IMR-90 (cell line): ENCODE results near the gene CSKMT. TPM values are rescaled to one million over a fixed set of nuclear protein-coding genes. Genes with fewer than 3 reads are reported as not detected.

ENCODE experiments used
- ATAC-seq: fragments of 200-7000 bp; cut with Tn5 transposase; 2 replicates; pipeline ENCODE4 v1.9.1; 2020; ENCODE audit warnings: low read depth, mild to moderate bottlenecking, moderate library complexity
- BruUV-seq: library from RNA; stranded (reverse); fragments of 400-500 nt; replicated peaks from 2 replicates; lab custom pipeline; 2021; lab: Mats Ljungman, UMichigan
- CTCF ChIA-PET: fragments of 300-600 bp; formaldehyde crosslinking; extraction: SDS; loops from one replicate; lab custom pipeline; 2021; ENCODE audit warnings: antibody characterized with exemption; lab: Yijun Ruan, JAX
- POLR2A ChIA-PET: fragments of 300-600 bp; sonication (Branson Sonifier 250); formaldehyde crosslinking; loops from one replicate; lab custom pipeline; 2022; ENCODE audit warnings: antibody characterized with exemption; ENCODE audit not compliant: unreplicated experiment; lab: Charles Lee
- DNase-seq: peaks from one replicate; pipeline ENCODE4 v3.0.0; 2013
- H2AFZ ChIP-seq: replicated peaks from 2 replicates; pipeline ENCODE3; 2013; ENCODE audit warnings: low read length, mild to moderate bottlenecking; ENCODE audit not compliant: poor library complexity
- H2AK5ac ChIP-seq: 2 replicates; pipeline ENCODE4 v1.6.1; 2013; ENCODE audit warnings: low read depth, low read length, inconsistent platforms
- H2AK9ac ChIP-seq: replicated peaks from 2 replicates; pipeline ENCODE3; 2013; ENCODE audit warnings: mild to moderate bottlenecking, low read depth, low read length, moderate library complexity; ENCODE audit not compliant: poor library complexity
- H2BK120ac ChIP-seq: 2 replicates; pipeline ENCODE4 v1.6.1; 2013; ENCODE audit warnings: low read depth, low read length, inconsistent platforms
- H2BK15ac ChIP-seq: 3 replicates; pipeline ENCODE4 v1.6.1; 2013; ENCODE audit warnings: low read depth, low read length, inconsistent platforms
- H2BK20ac ChIP-seq: 2 replicates; pipeline ENCODE4 v1.6.1; 2013; ENCODE audit warnings: low read depth, mild to moderate bottlenecking, inconsistent platforms, low read length, moderate library complexity
- H2BK5ac ChIP-seq: 2 replicates; pipeline ENCODE4 v1.6.1; 2013; ENCODE audit warnings: mild to moderate bottlenecking, low read depth, low read length, inconsistent platforms; ENCODE audit not compliant: poor library complexity, severe bottlenecking
- H3K14ac ChIP-seq: replicated peaks from 2 replicates; pipeline ENCODE4 v1.6.1; 2013; ENCODE audit warnings: low read depth, low read length, inconsistent platforms
- H3K18ac ChIP-seq: 2 replicates; pipeline ENCODE4 v1.6.1; 2013; ENCODE audit warnings: low read depth, low read length, control low read depth
- H3K23ac ChIP-seq: 2 replicates; pipeline ENCODE4 v1.6.1; 2013; ENCODE audit warnings: low read depth, low read length, inconsistent platforms
- H3K27ac ChIP-seq: 2 replicates; pipeline ENCODE4 v1.5.1; 2013; ENCODE audit warnings: mild to moderate bottlenecking, control low read depth, low read length; ENCODE audit not compliant: insufficient read depth
- H3K27me3 ChIP-seq: 2 replicates; pipeline ENCODE4 v1.6.1; 2013; ENCODE audit warnings: low read length; ENCODE audit not compliant: control insufficient read depth, insufficient read depth
- H3K36me3 ChIP-seq: 2 replicates; pipeline ENCODE4 v1.6.1; 2013; ENCODE audit warnings: low read length, mixed read lengths; ENCODE audit not compliant: control insufficient read depth, insufficient read depth
- H3K4ac ChIP-seq: 2 replicates; pipeline ENCODE4 v1.6.1; 2013; ENCODE audit warnings: low read depth, low read length, inconsistent platforms
- H3K4me1 ChIP-seq: 2 replicates; pipeline ENCODE4 v1.6.1; 2013; ENCODE audit warnings: low read length, mixed read lengths; ENCODE audit not compliant: control insufficient read depth, insufficient read depth
- H3K4me2 ChIP-seq: 2 replicates; pipeline ENCODE4 v1.6.1; 2013; ENCODE audit warnings: low read depth, mild to moderate bottlenecking, control low read depth, low read length, moderate library complexity
- H3K4me3 ChIP-seq: 2 replicates; pipeline ENCODE4 v1.5.1; 2013; ENCODE audit warnings: low read depth, mild to moderate bottlenecking, control low read depth, low read length, moderate library complexity; ENCODE audit not compliant: insufficient read depth
- H3K56ac ChIP-seq: 2 replicates; pipeline ENCODE4 v1.6.1; 2013; ENCODE audit warnings: low read length, inconsistent platforms; ENCODE audit not compliant: insufficient read depth; ENCODE audit errors: extremely low read depth
- H3K79me1 ChIP-seq, 2 experiments: 2 replicates each; pipeline ENCODE4 v1.6.1; 2013; ENCODE audit warnings: low read length in 2 of 2, inconsistent platforms in 1 of 2, low read depth in 1 of 2
- H3K9ac ChIP-seq: 2 replicates; pipeline ENCODE4 v1.6.1; 2013; ENCODE audit warnings: low read depth, low read length, control low read depth
- H3K9me1 ChIP-seq: 2 replicates; pipeline ENCODE4 v1.6.1; 2013; ENCODE audit warnings: low read length, inconsistent platforms; ENCODE audit not compliant: insufficient read depth
- H3K9me3 ChIP-seq: 2 replicates; pipeline ENCODE4 v1.6.1; 2013; ENCODE audit warnings: low read length; ENCODE audit not compliant: control insufficient read depth, insufficient read depth
- H4K20me1 ChIP-seq: 2 replicates; pipeline ENCODE4 v1.6.1; 2013; ENCODE audit warnings: low read length, inconsistent platforms; ENCODE audit not compliant: insufficient read depth
- H4K5ac ChIP-seq: 2 replicates; pipeline ENCODE4 v1.6.1; 2013; ENCODE audit warnings: mild to moderate bottlenecking, low read depth, low read length, control low read depth
- H4K8ac ChIP-seq, 2 experiments: 2 replicates each; pipeline ENCODE4 v1.6.1; 2013; ENCODE audit warnings: low read depth in 2 of 2, low read length in 2 of 2, control low read depth in 1 of 2, inconsistent platforms in 1 of 2
- H4K91ac ChIP-seq: 2 replicates; pipeline ENCODE4 v1.6.1; 2013; ENCODE audit warnings: low read depth, low read length, inconsistent platforms; ENCODE audit not compliant: insufficient read depth
- BHLHE40 ChIP-seq: fragments of 150-350 bp; IDR thresholded peaks from 2 replicates; pipeline ENCODE4 v1.6.1; 2016; ENCODE audit warnings: mild to moderate bottlenecking, low read depth, low read length
- CEBPB ChIP-seq: IDR thresholded peaks from 2 replicates; pipeline ENCODE4 v1.6.1; 2012; ENCODE audit warnings: low read depth, low read length, improper control_type of control experiment
- CHD1 ChIP-seq: IDR thresholded peaks from 2 replicates; pipeline ENCODE4 v1.6.1; 2012; ENCODE audit warnings: low read depth, low read length, improper control_type of control experiment
- FOS ChIP-seq: fragments of 150-350 bp; IDR thresholded peaks from 2 replicates; pipeline ENCODE4 v1.6.1; 2016; ENCODE audit warnings: low read depth, low read length
- MAFK ChIP-seq: IDR thresholded peaks from 2 replicates; pipeline ENCODE4 v1.6.1; 2012; ENCODE audit warnings: low read depth, low read length, improper control_type of control experiment
- MAZ ChIP-seq: IDR thresholded peaks from 2 replicates; pipeline ENCODE4 v1.6.1; 2012; ENCODE audit warnings: low read depth, mild to moderate bottlenecking, low read length, improper control_type of control experiment, moderate library complexity, borderline replicate concordance
- MXI1 ChIP-seq: IDR thresholded peaks from 2 replicates; pipeline ENCODE4 v1.6.1; 2012; ENCODE audit warnings: low read depth, mild to moderate bottlenecking, low read length, moderate library complexity, borderline replicate concordance
- NFE2L2 ChIP-seq: fragments of 150-350 bp; IDR thresholded peaks from 2 replicates; pipeline ENCODE4 v1.6.1; 2016; ENCODE audit warnings: low read depth, mild to moderate bottlenecking, low read length
- POLR2A ChIP-seq: IDR thresholded peaks from 2 replicates; pipeline ENCODE4 v1.6.1; 2012; ENCODE audit warnings: mild to moderate bottlenecking, low read depth, low read length
- RAD21 ChIP-seq: IDR thresholded peaks from 2 replicates; pipeline ENCODE4 v1.6.1; 2012; ENCODE audit warnings: low read length, improper control_type of control experiment
- RCOR1 ChIP-seq: IDR thresholded peaks from 2 replicates; pipeline ENCODE4 v1.6.1; 2012; ENCODE audit warnings: mild to moderate bottlenecking, low read length, improper control_type of control experiment; ENCODE audit not compliant: insufficient replicate concordance
- RFX5 ChIP-seq: IDR thresholded peaks from 2 replicates; pipeline ENCODE4 v1.8.0; 2012; ENCODE audit warnings: low read depth, mild to moderate bottlenecking, low read length, moderate library complexity
- SMC3 ChIP-seq: fragments of 150-350 bp; IDR thresholded peaks from 2 replicates; pipeline ENCODE4 v1.6.1; 2016; ENCODE audit warnings: low read depth, mild to moderate bottlenecking, antibody characterized with exemption, low read length, moderate library complexity
- WGBS, 2 experiments: methylation state at CpG; one replicate each; pipeline versions ENCODE4 v1.1.5 to v1.1.7; 2013; ENCODE audit warnings: missing lambda C conversion rate in 2 of 2; ENCODE audit not compliant: insufficient read length in 1 of 2; ENCODE audit errors: extremely low coverage in 2 of 2; 5-methylcytosine and 5-hydroxymethylcytosine counted together
- dilution Hi-C: fragments of 300-500 bp; cut with HindIII; formaldehyde crosslinking; loops from one replicate; pipeline ENCODE4 v1.14.3; 2018; ENCODE audit warnings: low sequenced_read_pairs; ENCODE audit not compliant: unreplicated experiment
- in situ Hi-C: fragments of 300-500 bp; cut with MboI; formaldehyde crosslinking; loops from 3 replicates; pipeline ENCODE4 v1.14.3; 2019; ENCODE audit warnings: low sequenced_read_pairs, inconsistent platforms, mixed read lengths
- intact Hi-C: fragments of 100-400 bp; cut with micrococcal nuclease; formaldehyde crosslinking; loops from 2 replicates; pipeline ENCODE4 v1.10.0; 2022
- polyA plus RNA-seq, 3 experiments: library from polyadenylated mRNA; depleted of rRNA; stranded (reverse); fragments of >200 nt; gene quantifications; 2 replicates each; pipeline ENCODE4 v1.2.3, GENCODE V29; 2012; ENCODE audit warnings: low replicate concordance in 1 of 3
- total RNA-seq: library from RNA; depleted of rRNA; stranded (reverse); fragments of >200 nt; gene quantifications from 2 replicates; pipeline ENCODE4 v1.2.3, GENCODE V29; 2012
- TF ChIP-seq, protein P1 (sequence below): fragments of 150-350 bp; IDR thresholded peaks from 2 replicates; pipeline ENCODE4 v1.6.1; 2016; ENCODE audit warnings: low read depth, mild to moderate bottlenecking, low read length, moderate library complexity, borderline replicate concordance
- TF ChIP-seq, protein P2 (sequence below): conservative IDR thresholded peaks from 2 replicates; pipeline ENCODE4 v1.5.1; 2012; ENCODE audit warnings: mild to moderate bottlenecking, low read depth, low read length, improper control_type of control experiment
- TF ChIP-seq, protein P3 (sequence below): fragments of 150-350 bp; IDR thresholded peaks from 2 replicates; pipeline ENCODE4 v1.6.1; 2017; ENCODE audit warnings: mild to moderate bottlenecking, antibody characterized with exemption, low read length, low read depth

The CSKMT gene
- total and polyA plus RNA-seq, 2 of the 4 experiments (the other 2 are of a cell fraction), result 5.3 to 7.9 TPM

- Histone ChIP-seq H4K5ac (no peak overlapping the region), H2BK15ac (no peak overlapping the region), H3K4me1 (no peaks in the 10 kb centered on the region), H3K9me1 (peaks cover 3% of the 10 kb centered on the region; the same call in 1 of the 2 replicates), H3K36me3 (peaks cover 69% of the 10 kb centered on the region), H3K9me3 (no peaks in the 10 kb centered on the region), H2BK20ac (no peak overlapping the region), H4K91ac (no peak overlapping the region), H3K56ac (no peak overlapping the region), H3K27me3 (no peaks in the 10 kb centered on the region), H2AK5ac (no peak overlapping the region), H3K4me2 (no peak overlapping the region), H3K4ac (no peak overlapping the region), H2AK9ac (no peak overlapping the region), H3K23ac (no peak overlapping the region), H4K8ac (no peak overlapping the region), H3K14ac (no peak overlapping the region), H3K27ac (no peak overlapping the region), H3K4me3 (no peak overlapping the region), H3K18ac (no peak overlapping the region), H2AFZ (no peak overlapping the region), H4K20me1 (no peaks in the 10 kb centered on the region; the same call in 1 of the 2 replicates), H2BK120ac (no peak overlapping the region), H3K79me1 (peaks cover 16 to 24% of the 10 kb centered on the region in 2 experiments), H2BK5ac (no peak overlapping the region), H3K9ac (no peak overlapping the region)
- ATAC-seq (no peak), DNase-seq (no peak)
- TF ChIP-seq FOS (no peak), CHD1 (no peak), POLR2A (no peak), MAZ (no peak), MAFK (no peak), RFX5 (no peak), RCOR1 (no peak), BHLHE40 (no peak), MXI1 (no peak), SMC3 (no peak), NFE2L2 (no peak), RAD21 (no peak), CEBPB (no peak)
- TF ChIP-seq, protein P1, sequence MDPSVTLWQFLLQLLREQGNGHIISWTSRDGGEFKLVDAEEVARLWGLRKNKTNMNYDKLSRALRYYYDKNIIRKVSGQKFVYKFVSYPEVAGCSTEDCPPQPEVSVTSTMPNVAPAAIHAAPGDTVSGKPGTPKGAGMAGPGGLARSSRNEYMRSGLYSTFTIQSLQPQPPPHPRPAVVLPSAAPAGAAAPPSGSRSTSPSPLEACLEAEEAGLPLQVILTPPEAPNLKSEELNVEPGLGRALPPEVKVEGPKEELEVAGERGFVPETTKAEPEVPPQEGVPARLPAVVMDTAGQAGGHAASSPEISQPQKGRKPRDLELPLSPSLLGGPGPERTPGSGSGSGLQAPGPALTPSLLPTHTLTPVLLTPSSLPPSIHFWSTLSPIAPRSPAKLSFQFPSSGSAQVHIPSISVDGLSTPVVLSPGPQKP, result no peak
- TF ChIP-seq, protein P2, sequence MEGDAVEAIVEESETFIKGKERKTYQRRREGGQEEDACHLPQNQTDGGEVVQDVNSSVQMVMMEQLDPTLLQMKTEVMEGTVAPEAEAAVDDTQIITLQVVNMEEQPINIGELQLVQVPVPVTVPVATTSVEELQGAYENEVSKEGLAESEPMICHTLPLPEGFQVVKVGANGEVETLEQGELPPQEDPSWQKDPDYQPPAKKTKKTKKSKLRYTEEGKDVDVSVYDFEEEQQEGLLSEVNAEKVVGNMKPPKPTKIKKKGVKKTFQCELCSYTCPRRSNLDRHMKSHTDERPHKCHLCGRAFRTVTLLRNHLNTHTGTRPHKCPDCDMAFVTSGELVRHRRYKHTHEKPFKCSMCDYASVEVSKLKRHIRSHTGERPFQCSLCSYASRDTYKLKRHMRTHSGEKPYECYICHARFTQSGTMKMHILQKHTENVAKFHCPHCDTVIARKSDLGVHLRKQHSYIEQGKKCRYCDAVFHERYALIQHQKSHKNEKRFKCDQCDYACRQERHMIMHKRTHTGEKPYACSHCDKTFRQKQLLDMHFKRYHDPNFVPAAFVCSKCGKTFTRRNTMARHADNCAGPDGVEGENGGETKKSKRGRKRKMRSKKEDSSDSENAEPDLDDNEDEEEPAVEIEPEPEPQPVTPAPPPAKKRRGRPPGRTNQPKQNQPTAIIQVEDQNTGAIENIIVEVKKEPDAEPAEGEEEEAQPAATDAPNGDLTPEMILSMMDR, result no peak
- TF ChIP-seq, protein P3, sequence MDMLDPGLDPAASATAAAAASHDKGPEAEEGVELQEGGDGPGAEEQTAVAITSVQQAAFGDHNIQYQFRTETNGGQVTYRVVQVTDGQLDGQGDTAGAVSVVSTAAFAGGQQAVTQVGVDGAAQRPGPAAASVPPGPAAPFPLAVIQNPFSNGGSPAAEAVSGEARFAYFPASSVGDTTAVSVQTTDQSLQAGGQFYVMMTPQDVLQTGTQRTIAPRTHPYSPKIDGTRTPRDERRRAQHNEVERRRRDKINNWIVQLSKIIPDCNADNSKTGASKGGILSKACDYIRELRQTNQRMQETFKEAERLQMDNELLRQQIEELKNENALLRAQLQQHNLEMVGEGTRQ, result no peak
- ChIA-PET POLR2A (no interaction called here), CTCF (no interaction called here)
- intact Hi-C loops (no loop called here), in situ Hi-C loops (no loop called here), dilution Hi-C loops (no loop called here)
- BruUV-seq, result no TSS peak
- WGBS, 2 experiments, result 64% methylated on average over 2 of the region's 3 CpGs; no CpG with 5 or more reads in 1 of the 2 experiments
Measured at GRCh38 chr11:62627713-62628112, 37.4 kb upstream of the CSKMT start.
